ENCODE measurements around the gene CFAP221. TPM values are rescaled to one million over a fixed set of nuclear protein-coding genes. Genes with fewer than 3 reads are reported as not detected.

Gene CFAP221
- total and polyA plus RNA-seq, 2 experiments from 2014 or later, result 0.42 to 0.65 TPM

- TF ChIP-seq CTCF (conservative IDR thresholded peaks at IDR 0.05; ENCODE audit: low read depth in 2 of 2), result peak in 1 of 2 experiments; percentile 26; a peak in 2 of 4 replicates
- no peak for TF ChIP-seq REST (IDR thresholded peaks at IDR 0.05; ENCODE audit: unreplicated experiment)
- no peak for TF ChIP-seq STAT1 (IDR thresholded peaks at IDR 0.05; ENCODE audit: unreplicated experiment)
Observed at GRCh38 chr2:119629323-119629825, 85.1 kb downstream of the CFAP221 start (continued).

- no peaks in the 10 kb centered on the region for H3K27me3 ChIP-seq (ENCODE audit: insufficient read depth)
- peaks cover 5% of the 10 kb centered on the region; the same call in 1 of the 2 replicates for H3K36me3 ChIP-seq (ENCODE audit: insufficient read depth)
- no peaks in the 10 kb centered on the region for H3K79me2 ChIP-seq (replicated peaks; ENCODE audit: insufficient read depth)
- Mint-ChIP-seq H3K4me3 (no peak overlapping the region), H3K36me3 (ENCODE audit: low read depth) (no peaks in the 10 kb centered on the region), H3K9me3 (peaks cover 8% of the 10 kb centered on the region), H3K27ac (no peak overlapping the region), H3K4me1 (no peaks in the 10 kb centered on the region), H3K27me3 (ENCODE audit: insufficient read depth, low read depth, poor library complexity) (peaks cover 3% of the 10 kb centered on the region)
- H3F3A ChIP-seq (replicated peaks; ENCODE audit: low read depth), result no peaks in the 10 kb centered on the region
- no peak for ATAC-seq
- H2AFZ ChIP-seq, result no peak overlapping the region
- H3K4me1 ChIP-seq (ENCODE audit: insufficient read depth), result no peaks in the 10 kb centered on the region
- no peak overlapping the region for H3K27ac ChIP-seq (ENCODE audit: low read depth)
- H3K4me2 ChIP-seq, result no peak overlapping the region
- H3K4me3 ChIP-seq, result no peak overlapping the region
- H4K20me1 ChIP-seq (replicated peaks; ENCODE audit: insufficient read depth), result no peaks in the 10 kb centered on the region
- H3K9me2 ChIP-seq (ENCODE audit: insufficient read depth), result peaks cover 3% of the 10 kb centered on the region
- TF ChIP-seq ETS1 (IDR thresholded peaks at IDR 0.05) (no peak), ZNF462 (CRISPR knock-in tag; IDR thresholded peaks at IDR 0.05) (no peak), JUNB (IDR thresholded peaks at IDR 0.05; ENCODE audit: unreplicated experiment) (no peak), NANOG (IDR thresholded peaks at IDR 0.05; ENCODE audit: borderline replicate concordance) (no peak), CTCF (conservative IDR thresholded peaks at IDR 0.05; ENCODE audit: low read depth in 2 of 2) (no peak), ZNF331 (CRISPR knock-in tag; IDR thresholded peaks at IDR 0.05; ENCODE audit: low read depth) (no peak), ZNF114 (CRISPR knock-in tag; IDR thresholded peaks at IDR 0.05) (no peak)
- no peak for DNase-seq (ENCODE audit: low spot score)
Observed at GRCh38 chr2:119630121-119630520, 85.9 kb downstream of the CFAP221 start.

Measured in GM23338 (cell line).